ENCODE results near the gene PLOD2.

- TF ChIP-seq CTCF (IDR thresholded peaks at IDR 0.05; ENCODE audit: insufficient read depth, low read length), result no peak
- TF ChIP-seq REST (IDR thresholded peaks at IDR 0.05; ENCODE audit: insufficient replicate concordance, low read depth), result no peak
- TF ChIP-seq POLR2AphosphoS5 (IDR thresholded peaks at IDR 0.05; ENCODE audit: low read depth), result no peak
These were observed 12.5 kb downstream of the PLOD2 start for GRCh38 chr3:146148468-146148931.

Data from HL-60 (cell line).